Measurements from ENCODE around the gene MTHFS.
A peak's percentile ranks its signal among the peaks of the same experiment; 100 is the strongest.
"Not testable (repeated sequence)": the region's sequence is repeated elsewhere in the genome, so short reads cannot be mapped to it uniquely, and the experiment has no call there.

Gene MTHFS

GRCh38 chr15:79909556-79910335, 12.9 kb upstream of the MTHFS start:
- not testable (repeated sequence) for H3K27me3 ChIP-seq, H3K9me3 ChIP-seq
- peaks cover 54 to 78% of the 10 kb centered on the region in 2 experiments for H3K4me1 ChIP-seq (ENCODE audit: control insufficient read depth in 1 of 2, insufficient read depth in 1 of 2, low read depth in 1 of 2, low read length in 1 of 2)
- peak overlapping the region; percentile 21 to 55 for H3K4me3 ChIP-seq (ENCODE audit: low read depth in 1 of 2, low read length in 1 of 2)
- H3K27ac ChIP-seq: peak overlapping the region; percentile 80
- TF ChIP-seq CTCF (IDR thresholded peaks at IDR 0.05): peak; percentile 75
- H3K36me3 ChIP-seq: peaks cover 33% of the 10 kb centered on the region

- no peak for TF ChIP-seq CTCF (IDR thresholded peaks at IDR 0.05)
- Histone ChIP-seq H3K9me3 (no peaks in the 10 kb centered on the region), H3K27ac (peak overlapping the region; percentile 83), H3K27me3 (no peaks in the 10 kb centered on the region), H3K4me1 (ENCODE audit: control insufficient read depth in 1 of 2, insufficient read depth in 1 of 2, low read depth in 1 of 2, low read length in 1 of 2) (peaks cover 88 to 100% of the 10 kb centered on the region in 2 experiments), H3K36me3 (peaks cover 20% of the 10 kb centered on the region), H3K4me3 (ENCODE audit: low read depth in 1 of 2, low read length in 1 of 2) (peak overlapping the region in 1 of 2 experiments; percentile 25)
These were observed 7.5 kb upstream of the MTHFS start for GRCh38 chr15:79904271-79904670.

- TF ChIP-seq CTCF (IDR thresholded peaks at IDR 0.05): no peak
- H3K4me1 ChIP-seq (ENCODE audit: control insufficient read depth in 1 of 2, insufficient read depth in 1 of 2, low read depth in 1 of 2, low read length in 1 of 2): peaks cover 91 to 100% of the 10 kb centered on the region in 2 experiments
- peaks cover 20% of the 10 kb centered on the region for H3K36me3 ChIP-seq
- peak overlapping the region in 1 of 2 experiments; percentile 25 for H3K4me3 ChIP-seq (ENCODE audit: low read depth in 1 of 2, low read length in 1 of 2)
- H3K9me3 ChIP-seq: no peaks in the 10 kb centered on the region
- H3K27me3 ChIP-seq: no peaks in the 10 kb centered on the region
- peak overlapping the region; percentile 83 for H3K27ac ChIP-seq
These were observed 6.8 kb upstream of the MTHFS start for GRCh38 chr15:79903626-79904025.

GRCh38 chr15:79903144-79903543, 6.3 kb upstream of the MTHFS start:
- Histone ChIP-seq H3K27ac (peak overlapping the region; percentile 99), H3K9me3 (no peaks in the 10 kb centered on the region), H3K27me3 (no peaks in the 10 kb centered on the region), H3K4me3 (ENCODE audit: low read depth in 1 of 2, low read length in 1 of 2) (peak overlapping the region in 1 of 2 experiments; percentile 25), H3K4me1 (ENCODE audit: control insufficient read depth in 1 of 2, insufficient read depth in 1 of 2, low read depth in 1 of 2, low read length in 1 of 2) (peaks cover 93 to 100% of the 10 kb centered on the region in 2 experiments), H3K36me3 (peaks cover 18% of the 10 kb centered on the region)
- no peak for TF ChIP-seq CTCF (IDR thresholded peaks at IDR 0.05)

GRCh38 chr15:79901958-79902357, 5.1 kb upstream of the MTHFS start:
- H3K4me3 ChIP-seq (ENCODE audit: low read depth in 1 of 2, low read length in 1 of 2): no peak overlapping the region
- H3K27me3 ChIP-seq: no peaks in the 10 kb centered on the region
- H3K36me3 ChIP-seq: peaks cover 6% of the 10 kb centered on the region
- TF ChIP-seq CTCF (IDR thresholded peaks at IDR 0.05): no peak
- peaks cover 96 to 100% of the 10 kb centered on the region in 2 experiments for H3K4me1 ChIP-seq (ENCODE audit: control insufficient read depth in 1 of 2, insufficient read depth in 1 of 2, low read depth in 1 of 2, low read length in 1 of 2)
- H3K9me3 ChIP-seq: no peaks in the 10 kb centered on the region
- peak overlapping the region; percentile 99 for H3K27ac ChIP-seq

GRCh38 chr15:79900818-79901378, 4.1 kb upstream of the MTHFS start:
- H3K27ac ChIP-seq: peak overlapping the region; percentile 99
- H3K27me3 ChIP-seq; H3K4me3 ChIP-seq (ENCODE audit: low read depth in 1 of 2, low read length in 1 of 2); H3K9me3 ChIP-seq; H3K36me3 ChIP-seq: not testable (repeated sequence)
- peaks cover 91 to 99% of the 10 kb centered on the region in 2 experiments for H3K4me1 ChIP-seq (ENCODE audit: control insufficient read depth in 1 of 2, insufficient read depth in 1 of 2, low read depth in 1 of 2, low read length in 1 of 2)

Data from neutrophil (primary cell).